GM13976 (cell line): ENCODE results near the gene LGALS14.
"Not testable (repeated sequence)": the region's sequence is repeated elsewhere in the genome, so short reads cannot be mapped to it uniquely, and the experiment has no call there.

Source experiments
- DNase-seq: peaks from one replicate; pipeline ENCODE4 v3.0.0; 2012; ENCODE audit warnings: low spot score
- in situ Hi-C: fragments of 300-500 bp; cut with MboI; formaldehyde crosslinking; loops from one replicate; pipeline ENCODE4 v1.12.0; 2022; ENCODE audit warnings: low sequenced_read_pairs, mixed read lengths, inconsistent platforms; ENCODE audit not compliant: unreplicated experiment
- TF ChIP-seq, protein P1 (sequence below): IDR thresholded peaks from 2 replicates; pipeline ENCODE4 v1.5.1; 2012; ENCODE audit warnings: borderline replicate concordance, mild to moderate bottlenecking; ENCODE audit not compliant: insufficient read depth; ENCODE audit errors: extremely low read depth, missing control alignments, control extremely low read depth

LGALS14 gene

DNA sequence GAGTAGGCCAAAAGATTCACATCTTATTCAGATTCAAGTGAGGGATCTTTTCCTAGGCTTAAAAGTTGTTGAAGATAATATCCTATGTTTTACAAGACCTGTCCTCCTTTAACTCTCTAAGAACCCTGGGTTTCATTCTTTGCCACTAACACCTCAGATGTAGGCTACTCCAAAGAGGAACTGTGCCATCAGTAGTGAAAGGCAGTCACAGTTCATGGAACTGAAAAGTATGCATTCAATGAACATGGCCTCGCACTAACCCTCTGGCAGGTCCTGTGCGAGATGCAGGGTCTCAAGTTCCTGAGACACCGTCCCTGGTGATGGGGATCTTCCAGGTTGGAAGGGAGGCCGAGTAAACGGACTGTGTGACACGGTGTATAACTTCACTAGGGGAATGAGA is 4.3 kb downstream of the LGALS14 start:
- DNase-seq, result no peak
- TF ChIP-seq, protein P1, sequence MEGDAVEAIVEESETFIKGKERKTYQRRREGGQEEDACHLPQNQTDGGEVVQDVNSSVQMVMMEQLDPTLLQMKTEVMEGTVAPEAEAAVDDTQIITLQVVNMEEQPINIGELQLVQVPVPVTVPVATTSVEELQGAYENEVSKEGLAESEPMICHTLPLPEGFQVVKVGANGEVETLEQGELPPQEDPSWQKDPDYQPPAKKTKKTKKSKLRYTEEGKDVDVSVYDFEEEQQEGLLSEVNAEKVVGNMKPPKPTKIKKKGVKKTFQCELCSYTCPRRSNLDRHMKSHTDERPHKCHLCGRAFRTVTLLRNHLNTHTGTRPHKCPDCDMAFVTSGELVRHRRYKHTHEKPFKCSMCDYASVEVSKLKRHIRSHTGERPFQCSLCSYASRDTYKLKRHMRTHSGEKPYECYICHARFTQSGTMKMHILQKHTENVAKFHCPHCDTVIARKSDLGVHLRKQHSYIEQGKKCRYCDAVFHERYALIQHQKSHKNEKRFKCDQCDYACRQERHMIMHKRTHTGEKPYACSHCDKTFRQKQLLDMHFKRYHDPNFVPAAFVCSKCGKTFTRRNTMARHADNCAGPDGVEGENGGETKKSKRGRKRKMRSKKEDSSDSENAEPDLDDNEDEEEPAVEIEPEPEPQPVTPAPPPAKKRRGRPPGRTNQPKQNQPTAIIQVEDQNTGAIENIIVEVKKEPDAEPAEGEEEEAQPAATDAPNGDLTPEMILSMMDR, result no peak
- in situ Hi-C loops, result no loop called here

DNA sequence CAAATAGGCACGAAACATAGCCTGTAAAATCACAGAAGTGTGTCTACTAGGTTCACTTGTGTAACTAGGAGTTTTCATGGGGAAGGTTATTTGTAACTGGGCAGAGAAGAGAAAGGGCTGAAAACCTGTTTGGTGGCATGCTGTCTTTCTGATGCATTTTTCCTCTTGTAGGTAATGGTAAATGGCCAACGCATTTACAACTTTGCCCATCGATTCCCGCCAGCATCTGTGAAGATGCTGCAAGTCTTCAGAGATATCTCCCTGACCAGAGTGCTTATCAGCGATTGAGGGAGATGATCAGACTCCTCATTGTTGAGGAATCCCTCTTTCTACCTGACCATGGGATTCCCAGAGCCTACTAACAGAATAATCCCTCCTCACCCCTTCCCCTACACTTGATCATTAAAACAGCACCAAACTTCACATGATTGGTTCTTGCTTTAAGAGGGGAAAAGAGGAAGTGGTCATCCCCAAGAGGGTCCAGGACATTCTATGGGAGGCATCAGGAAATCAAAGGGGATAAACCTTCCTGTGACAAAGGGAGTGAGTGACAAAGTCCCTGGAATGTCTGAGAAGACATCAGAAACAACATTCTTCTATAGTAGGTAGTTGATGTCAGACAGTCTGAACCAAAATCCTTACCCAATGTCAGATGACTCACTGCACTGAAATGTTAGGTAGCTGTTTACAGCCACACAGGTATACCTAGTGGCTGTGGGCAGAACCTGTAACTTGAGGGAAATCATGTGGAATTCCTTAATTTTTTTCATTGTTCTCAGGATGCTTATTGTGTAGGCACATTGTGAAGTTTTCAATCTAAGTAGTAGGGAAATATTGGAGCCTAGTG is 5.0 kb downstream of the LGALS14 start:
- TF ChIP-seq, protein P1, result no peak
- in situ Hi-C loops, result no loop called here
- DNase-seq, result no peak

DNA sequence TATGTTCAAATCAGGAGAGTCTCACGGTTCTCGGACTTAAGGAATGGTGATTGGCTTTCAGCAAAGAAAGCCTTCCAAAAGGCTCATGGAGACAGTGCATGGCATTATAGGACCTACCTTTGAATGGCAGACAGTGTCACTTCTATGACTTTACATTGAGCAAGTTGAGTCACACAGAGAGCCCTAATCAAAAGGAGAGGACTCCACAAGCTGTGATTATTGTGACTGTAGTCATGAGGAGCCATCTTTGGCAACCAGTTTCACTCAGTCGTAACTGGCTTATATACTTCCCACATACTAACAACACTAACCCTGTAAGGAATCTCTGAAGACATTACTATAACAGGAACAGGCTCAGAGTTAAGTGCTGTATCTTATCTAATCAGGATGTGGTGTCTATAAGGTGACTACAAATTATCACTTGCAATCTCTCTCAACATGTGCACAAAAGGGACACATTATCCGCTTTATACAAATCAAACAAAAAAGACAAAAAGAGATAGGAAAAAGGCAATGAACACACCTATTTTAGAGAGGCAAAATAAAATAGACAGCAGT is 6.1 kb downstream of the LGALS14 start:
- in situ Hi-C loops, result no loop called here
- TF ChIP-seq, protein P1, result no peak
- DNase-seq, result no peak

DNA sequence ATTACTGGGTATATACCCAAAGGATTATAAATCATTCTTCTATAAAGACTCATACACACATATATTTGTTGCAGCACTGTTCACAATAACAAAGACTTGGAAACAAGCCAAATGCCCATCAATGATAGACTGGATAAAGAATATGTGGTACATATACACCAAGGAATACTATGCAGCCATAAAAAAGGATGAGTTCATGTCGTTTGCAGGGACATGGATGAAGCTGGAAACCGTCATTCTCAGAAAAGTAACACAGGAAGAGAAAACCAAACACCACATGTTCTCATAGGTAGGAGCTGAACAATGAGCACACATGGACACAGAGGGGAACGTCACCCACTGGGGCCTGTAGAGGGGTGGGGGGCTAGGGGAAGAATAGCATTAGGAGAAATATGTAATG is 15.9 kb downstream of the LGALS14 start:
- DNase-seq, result not testable (repeated sequence)

DNA sequence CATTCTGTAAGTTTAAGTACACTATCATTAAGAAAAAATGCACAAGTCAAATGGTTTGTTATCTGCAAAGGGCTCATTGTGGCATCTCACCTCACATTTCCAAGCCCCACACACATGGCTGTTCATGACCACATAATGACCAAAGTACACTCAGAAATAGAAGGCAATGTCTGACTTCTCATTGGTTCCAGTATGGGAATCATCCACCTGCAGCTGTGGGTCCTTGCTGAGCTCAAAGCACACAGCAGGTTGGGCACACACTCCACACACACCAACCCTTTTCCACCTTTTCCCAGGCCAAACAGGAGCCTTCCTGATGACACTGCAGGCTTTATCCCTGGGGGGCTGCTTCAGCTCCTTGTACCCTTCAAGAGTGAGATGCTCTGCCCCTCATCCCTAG is 21.7 kb downstream of the LGALS14 start:
- DNase-seq, result no peak
- in situ Hi-C loops, result no loop called here
- TF ChIP-seq, protein P1, result no peak

More for the DNA sequence above, 15.9 kb downstream of the LGALS14 start:
- in situ Hi-C loops, result not testable (repeated sequence)

DNA sequence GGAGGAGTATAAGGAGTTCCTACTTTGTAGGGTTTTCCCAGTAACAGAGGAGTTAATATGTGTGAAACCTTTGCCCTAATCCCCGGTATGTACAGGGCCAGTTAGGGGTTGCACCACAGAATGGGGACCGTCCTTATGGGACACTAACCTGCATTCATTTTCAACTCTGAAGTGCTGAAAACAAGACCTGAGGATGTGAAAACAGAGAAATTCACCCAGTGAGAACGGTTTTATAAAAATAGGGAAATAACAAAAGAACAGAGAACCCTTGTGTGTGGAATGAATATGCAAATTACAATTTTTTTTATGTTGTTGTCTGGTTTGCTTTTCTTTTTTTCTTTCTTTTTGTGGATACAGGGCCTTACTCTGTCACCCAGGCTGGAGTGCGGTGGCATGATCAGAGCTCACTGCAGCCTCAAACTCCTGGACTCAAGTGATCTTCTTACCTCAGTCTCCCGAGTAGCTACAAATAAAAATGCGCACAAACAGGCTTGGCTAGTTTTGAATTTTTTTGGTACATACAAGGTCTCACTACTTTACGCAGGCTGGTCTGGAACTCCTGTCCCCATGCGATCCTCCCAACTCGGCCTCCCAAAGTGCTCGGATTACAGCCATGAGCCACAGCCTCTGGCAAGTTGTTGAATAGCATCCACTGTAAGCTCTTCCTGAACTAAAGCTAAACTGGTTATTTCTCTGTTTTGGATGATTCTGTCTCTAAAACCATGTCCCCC is 23.0 kb downstream of the LGALS14 start:
- in situ Hi-C loops, result no loop called here
- TF ChIP-seq, protein P1, result no peak
- DNase-seq, result no peak

DNA sequence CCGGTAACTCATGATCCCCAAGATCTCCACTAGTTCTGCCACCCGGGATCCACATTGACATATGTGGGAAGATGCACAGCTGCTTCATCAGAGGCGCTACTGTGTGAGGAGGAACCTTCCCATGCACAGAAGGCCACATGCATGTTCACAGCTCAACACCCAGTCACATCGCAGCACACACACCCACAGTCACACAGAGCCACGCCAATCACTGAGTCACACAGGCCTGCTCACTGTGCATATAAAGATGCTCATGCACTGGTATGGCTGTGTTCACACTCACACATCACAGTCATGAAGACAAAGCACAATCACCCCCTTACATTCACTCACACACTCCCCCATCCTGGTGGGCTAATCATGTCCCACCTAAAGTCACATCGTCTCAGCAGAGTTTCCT is 23.8 kb downstream of the LGALS14 start:
- no peak for DNase-seq
- TF ChIP-seq, protein P1, result no peak
- in situ Hi-C loops, result no loop called here
